HG02588 (cell line): ENCODE data around the gene TIMM22.
"Not testable (repeated sequence)": the region's sequence is repeated elsewhere in the genome, so short reads cannot be mapped to it uniquely, and the experiment has no call there.

ENCODE experiments used
- ATAC-seq: cut with Tn5 transposase; IDR thresholded peaks from one replicate; pipeline ENCODE4 v1.9.1; 2021; ENCODE audit warnings: mild to moderate bottlenecking, moderate library complexity; ENCODE audit not compliant: unreplicated experiment

Gene TIMM22

GRCh38 chr17:996554-997344 lies at the start of gene TIMM22:
TSS of gene TIMM22 (plus strand) at chr17:997129. CDS start at chr17:997143, 14 bp downstream.
- peak; percentile 79 for ATAC-seq

GRCh38 chr17:948284-948852 lies 48.6 kb upstream of the TIMM22 start:
- ATAC-seq: no peak

- ATAC-seq: no peak
These were observed 47.2 kb upstream of the TIMM22 start for GRCh38 chr17:949623-950303.

- ATAC-seq: no peak
These were observed 45.4 kb upstream of the TIMM22 start for GRCh38 chr17:951325-952132.

GRCh38 chr17:952592-952991 lies 44.3 kb upstream of the TIMM22 start:
- not testable (repeated sequence) for ATAC-seq

- no peak for ATAC-seq
These were observed 43.2 kb upstream of the TIMM22 start for GRCh38 chr17:953767-954166.

- no peak for ATAC-seq
These were observed 42.3 kb upstream of the TIMM22 start for GRCh38 chr17:954431-955164.

- no peak for ATAC-seq
These were observed 40.0 kb upstream of the TIMM22 start for GRCh38 chr17:956905-957304.

- ATAC-seq: no peak
These were observed 39.0 kb upstream of the TIMM22 start for GRCh38 chr17:957856-958421.

- ATAC-seq: no peak
These were observed 38.0 kb upstream of the TIMM22 start for GRCh38 chr17:958712-959451.

- ATAC-seq: no peak
These were observed 34.8 kb upstream of the TIMM22 start for GRCh38 chr17:962166-962565.

GRCh38 chr17:962670-963069 lies 34.3 kb upstream of the TIMM22 start:
- no peak for ATAC-seq

- ATAC-seq: no peak
These were observed 32.1 kb upstream of the TIMM22 start for GRCh38 chr17:964876-965275.

- no peak for ATAC-seq
These were observed 31.5 kb upstream of the TIMM22 start for GRCh38 chr17:965311-965989.

GRCh38 chr17:967122-967521 lies 29.8 kb upstream of the TIMM22 start:
- ATAC-seq: no peak

GRCh38 chr17:968812-969730 lies 27.9 kb upstream of the TIMM22 start:
- no peak for ATAC-seq

GRCh38 chr17:969811-970355 lies 27.0 kb upstream of the TIMM22 start:
- ATAC-seq: no peak

GRCh38 chr17:970364-970763 lies 26.6 kb upstream of the TIMM22 start:
- ATAC-seq: no peak
